GM20431 (cell line): Measurements from ENCODE around the gene CCDC61.

Experiments used
- in situ Hi-C: fragments of 300-500 bp; cut with MseI, MboI; formaldehyde crosslinking; loops from one replicate; pipeline ENCODE4 v1.15.0; 2020; ENCODE audit warnings: low sequenced_read_pairs; ENCODE audit not compliant: unreplicated experiment

CCDC61 gene

GRCh38 chr19:46014534-46014933, 19.3 kb downstream of the CCDC61 start:
- in situ Hi-C loops = no loop called here

- in situ Hi-C loops = no loop called here
These were observed 19.8 kb downstream of the CCDC61 start for GRCh38 chr19:46014941-46015686.

- in situ Hi-C loops = no loop called here
These were observed 20.6 kb downstream of the CCDC61 start for GRCh38 chr19:46015687-46016425.

- in situ Hi-C loops = no loop called here
These were observed 21.3 kb downstream of the CCDC61 start for GRCh38 chr19:46016426-46017094.

DNA sequence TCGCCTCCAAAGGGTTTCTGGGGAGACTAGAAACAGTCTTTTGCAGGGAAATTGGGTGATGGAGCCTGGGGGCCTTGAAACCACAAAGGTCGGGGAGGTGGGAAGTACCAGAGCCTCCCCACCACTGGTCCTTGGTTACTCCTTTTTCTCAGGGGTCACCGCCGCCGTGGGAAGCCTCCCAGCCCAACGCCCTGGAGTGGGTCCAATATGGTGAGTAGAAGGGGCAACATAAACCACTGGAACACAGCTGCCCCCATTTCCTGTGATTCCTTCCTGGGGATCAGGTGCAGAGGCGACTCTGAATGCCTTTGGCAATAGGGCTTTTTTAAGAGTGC, 21.8 kb downstream of the CCDC61 start:
- in situ Hi-C loops = no loop called here

DNA sequence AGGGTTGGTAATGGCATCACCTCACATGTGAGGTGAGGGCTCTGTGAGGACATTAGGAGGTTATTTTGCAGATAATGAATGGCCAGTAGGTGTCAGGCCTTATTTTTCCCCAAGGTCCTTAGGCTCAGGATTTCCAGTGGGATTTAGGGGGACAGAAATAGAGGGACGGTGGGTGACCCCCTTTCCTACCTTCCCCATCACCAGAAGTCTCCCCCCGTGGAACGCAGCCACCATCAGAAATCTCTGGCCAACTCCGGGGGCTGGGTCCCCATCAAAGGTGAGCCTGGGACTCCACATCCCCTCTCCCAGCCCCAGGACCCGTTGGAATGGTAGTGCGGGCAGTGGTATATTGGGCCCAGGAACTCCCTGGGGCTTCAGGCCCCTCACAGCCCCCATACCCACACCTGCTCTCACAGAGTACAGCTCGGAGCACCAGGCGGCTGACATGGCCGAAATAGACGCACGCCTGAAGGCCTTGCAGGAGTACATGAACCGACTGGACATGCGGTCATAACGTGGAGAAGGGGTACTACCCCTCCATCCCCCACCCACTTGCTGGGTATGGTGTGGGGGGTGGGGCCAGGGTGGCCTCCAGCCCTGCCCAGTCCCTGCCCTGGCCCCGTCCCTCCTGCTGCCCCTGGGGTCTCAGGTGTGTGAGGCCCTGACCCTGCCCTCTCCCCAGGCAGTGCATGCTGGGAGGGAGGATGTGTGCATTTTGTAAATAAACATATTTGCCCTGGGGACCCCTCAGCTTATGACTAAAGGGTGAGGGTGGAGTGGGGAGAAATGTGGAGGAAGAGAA, 22.8 kb downstream of the CCDC61 start:
- in situ Hi-C loops = no loop called here

- in situ Hi-C loops = no loop called here
These were observed 23.5 kb downstream of the CCDC61 start for GRCh38 chr19:46018729-46019251.

- in situ Hi-C loops = no loop called here
These were observed 24.0 kb downstream of the CCDC61 start for GRCh38 chr19:46019270-46019669.

DNA sequence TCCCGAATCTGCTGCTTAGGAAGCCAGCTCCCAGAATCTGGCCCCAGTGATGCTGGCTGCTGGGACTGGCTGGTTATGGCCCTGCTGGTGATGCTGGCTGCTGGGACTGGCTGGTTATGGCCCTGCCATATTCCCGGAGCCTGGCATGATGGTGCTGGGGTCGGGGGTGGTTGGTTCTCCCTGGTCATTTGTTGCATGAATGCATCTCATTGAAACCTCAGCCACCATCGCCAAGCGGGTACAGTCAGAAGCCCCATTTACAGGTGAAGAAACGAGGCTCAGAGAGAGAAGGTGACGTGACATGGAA, 25.5 kb downstream of the CCDC61 start:
- in situ Hi-C loops = no loop called here

DNA sequence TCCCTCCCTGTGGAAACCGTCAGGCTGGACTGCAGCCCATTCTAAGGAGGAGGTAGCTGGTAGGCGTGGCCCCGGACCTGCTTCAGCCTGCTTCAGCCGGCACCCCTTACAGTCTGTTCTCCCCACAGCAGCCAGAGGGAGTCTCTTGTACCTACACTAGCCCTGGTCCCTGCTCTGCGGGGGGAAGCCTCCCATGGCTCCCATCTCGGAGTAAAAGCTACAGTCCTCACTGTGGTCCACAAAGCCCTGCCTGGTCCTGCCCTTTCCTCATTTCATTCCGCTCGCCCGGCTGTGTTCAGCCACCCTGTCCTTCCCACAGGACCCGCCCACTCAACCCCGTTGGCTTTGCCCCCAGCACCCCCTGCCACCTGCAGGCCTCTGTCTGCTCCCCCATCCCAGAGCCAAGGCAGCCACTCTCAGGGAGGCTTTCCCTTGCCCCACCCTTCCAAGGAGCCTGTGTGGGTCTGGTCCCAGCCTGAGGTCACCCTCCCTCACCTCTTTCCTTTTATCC, 26.3 kb downstream of the CCDC61 start:
- in situ Hi-C loops = no loop called here

DNA sequence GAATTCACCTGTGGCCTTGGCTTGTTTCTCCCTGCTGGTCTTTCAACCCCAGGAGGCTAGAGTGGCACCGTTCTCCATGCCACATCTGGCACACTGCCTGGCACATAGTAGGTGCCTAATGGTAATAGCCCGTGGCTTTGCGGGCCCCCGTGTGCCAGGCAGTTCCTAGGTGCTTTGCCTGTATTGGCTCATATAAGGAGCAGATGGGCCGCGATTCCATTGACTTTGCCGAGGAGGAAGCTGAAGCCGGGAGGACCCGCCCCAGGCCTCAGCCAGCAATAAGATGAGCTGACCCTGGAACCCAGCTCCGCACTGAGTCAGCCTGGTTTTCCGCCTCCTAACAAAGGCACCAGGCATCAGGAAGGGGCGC, 26.8 kb downstream of the CCDC61 start:
- in situ Hi-C loops = no loop called here

DNA sequence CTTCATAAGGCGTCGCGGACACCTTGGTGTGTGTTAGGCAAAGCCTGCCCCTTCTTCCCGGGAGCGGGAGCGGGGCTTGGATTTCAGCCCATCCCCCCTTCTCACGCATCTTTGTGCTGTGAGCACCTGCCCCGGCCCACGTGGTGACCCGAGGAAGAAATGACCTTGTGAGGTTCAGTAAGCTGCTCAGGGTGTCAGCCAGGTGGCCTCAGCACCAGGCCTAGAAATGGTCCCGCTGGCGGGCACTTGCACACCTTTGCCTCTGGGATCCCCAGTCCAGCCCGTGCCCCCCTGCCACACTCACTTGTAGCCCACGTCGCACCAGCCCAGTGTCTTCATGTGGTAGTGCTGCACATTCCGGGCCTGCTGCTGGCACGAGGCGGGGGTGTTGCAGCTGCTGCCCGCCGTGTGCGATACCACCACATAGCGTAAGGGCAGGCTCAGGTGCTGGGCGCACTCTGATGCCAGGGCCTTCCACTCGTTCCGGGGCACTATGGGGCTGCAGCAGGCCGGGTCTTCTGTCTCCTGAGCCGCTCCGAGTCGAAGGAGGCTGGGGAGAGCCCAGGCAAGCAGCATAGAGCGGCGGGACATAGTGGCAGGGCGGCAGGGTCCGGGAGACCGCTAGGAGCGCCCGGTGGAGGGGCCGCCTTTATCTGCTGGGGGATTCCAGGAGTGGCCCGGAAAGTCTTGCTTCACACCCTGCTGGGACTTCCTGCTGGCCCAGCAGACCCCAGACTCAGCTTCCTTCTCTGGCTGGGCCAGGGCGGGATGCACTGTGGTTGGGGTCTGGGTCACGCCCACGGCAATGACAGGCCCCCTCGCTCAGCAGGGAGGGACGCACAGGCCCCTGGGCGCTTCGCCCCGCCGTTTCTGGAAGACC, 27.4 kb downstream of the CCDC61 start, which contains the start of gene PGLYRP1:
TSS of gene PGLYRP1 (minus strand) at position 623 of the 880 bp plus-strand sequence. CDS start at position 591, 32 bp downstream.
- in situ Hi-C loops = no loop called here

DNA sequence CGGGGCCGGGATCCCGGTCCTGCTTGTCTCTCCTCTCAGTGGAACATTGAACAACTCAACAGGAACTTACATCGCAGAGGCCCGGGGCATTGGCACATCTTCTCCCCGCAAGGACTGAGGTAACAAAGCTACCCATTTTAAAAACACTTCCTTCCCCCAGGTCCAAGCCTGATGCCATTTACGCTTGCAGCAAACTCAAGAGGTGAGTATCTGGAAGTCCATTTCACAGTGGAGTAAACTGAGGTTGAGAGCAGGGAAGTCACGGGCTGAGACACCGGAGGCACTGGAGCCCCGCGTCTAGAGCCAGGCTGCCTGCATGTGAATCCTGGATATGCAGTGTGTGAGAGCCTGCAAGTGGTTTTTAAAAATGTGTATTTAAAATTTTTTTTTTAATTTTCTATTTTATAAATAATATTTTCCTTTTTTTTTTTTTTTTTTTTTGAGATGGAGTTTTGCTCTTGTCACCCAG, 28.1 kb downstream of the CCDC61 start:
- in situ Hi-C loops = no loop called here

- in situ Hi-C loops = no loop called here
These were observed 30.6 kb downstream of the CCDC61 start for GRCh38 chr19:46025835-46026234.

GRCh38 chr19:46030812-46031550, 35.7 kb downstream of the CCDC61 start:
- in situ Hi-C loops = no loop called here

DNA sequence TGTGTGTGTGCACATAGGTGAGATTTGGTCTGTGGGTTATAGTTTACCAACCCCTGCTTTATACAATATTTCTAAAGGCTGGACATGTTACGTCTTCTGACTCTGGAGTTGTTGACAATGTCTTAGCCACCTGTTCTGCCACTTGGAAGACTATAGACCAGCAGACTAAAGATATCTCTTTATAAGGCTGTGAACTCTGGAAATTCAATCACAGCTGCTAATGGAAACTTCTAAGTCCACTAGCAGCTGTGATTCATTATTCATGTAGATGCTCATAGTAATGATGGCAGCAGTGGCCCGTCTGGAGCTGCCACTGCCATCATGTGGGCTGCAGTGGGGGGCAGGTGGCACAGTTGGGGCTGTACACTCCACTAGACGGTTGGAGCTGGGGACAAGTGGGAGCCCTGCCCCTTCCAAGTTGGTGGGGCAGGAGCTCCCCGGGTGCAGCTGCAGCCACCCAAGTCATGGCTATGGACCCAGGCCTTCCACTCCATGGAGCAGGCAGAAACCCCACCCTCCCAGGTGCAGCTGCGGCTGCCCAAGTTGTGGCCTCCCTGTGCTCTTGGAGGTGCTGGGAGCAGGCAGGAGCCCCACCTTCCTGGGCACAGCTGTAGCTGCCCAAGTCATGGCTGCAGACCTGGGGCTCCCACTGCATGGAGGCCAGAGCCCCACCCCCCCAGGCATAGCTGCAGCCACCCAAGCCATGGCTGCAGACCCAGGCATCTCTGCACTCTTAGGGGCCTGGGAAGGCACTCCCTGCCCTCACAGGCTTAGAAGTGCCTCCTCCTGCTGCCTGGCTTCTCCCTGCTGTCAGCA, 36.7 kb downstream of the CCDC61 start:
- in situ Hi-C loops = no loop called here

DNA sequence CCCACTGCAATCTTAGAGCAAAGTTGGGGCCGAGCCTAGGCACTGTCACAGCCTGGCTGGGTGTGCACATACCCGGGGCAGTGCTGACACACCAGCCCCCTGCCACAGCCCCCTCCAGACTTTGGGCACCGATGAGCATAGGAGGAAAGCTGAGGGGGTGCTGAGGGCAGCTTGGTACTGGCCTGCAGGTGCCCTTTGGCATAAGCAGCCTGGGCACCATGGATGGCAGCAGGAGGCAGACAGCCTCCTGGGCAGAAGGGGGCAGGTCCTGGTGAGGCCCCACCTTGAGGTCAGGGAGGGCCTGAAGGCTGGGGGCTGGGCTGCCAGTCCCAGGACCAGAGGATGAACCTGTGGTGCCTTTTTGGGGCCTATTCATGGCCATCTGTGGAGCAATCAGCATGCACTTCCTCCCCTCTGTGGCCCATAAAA, 37.3 kb downstream of the CCDC61 start:
- in situ Hi-C loops = no loop called here

- in situ Hi-C loops = no loop called here
These were observed 38.1 kb downstream of the CCDC61 start for GRCh38 chr19:46033401-46033800.
